GM23338 (cell line): ENCODE measurements around the gene NBAS. TPM values are rescaled to one million over a fixed set of nuclear protein-coding genes. Genes with fewer than 3 reads are reported as not detected.
A peak's percentile ranks its signal among the peaks of the same experiment; 100 is the strongest.

Source experiments
- ATAC-seq: fragments of 200-7000 bp; cut with Tn5 transposase; 3 replicates; pipeline ENCODE4 v1.9.1; 2020
- DNase-seq: peaks from one replicate; pipeline ENCODE4 v3.0.0-alpha.2; 2015; ENCODE audit warnings: low spot score
- H2AFZ ChIP-seq: fragments of 200-600 bp; sonication (generic); 2 replicates; pipeline ENCODE4 v1.8.0; 2016; ENCODE audit warnings: antibody characterized with exemption, mild to moderate bottlenecking, moderate library complexity
- H3F3A ChIP-seq: fragments of 200-600 bp; sonication (generic); replicated peaks from 2 replicates; pipeline ENCODE4 v1.8.0; 2017; ENCODE audit warnings: antibody characterized with exemption, mixed run types, low read depth
- H3K27ac ChIP-seq: fragments of 200-600 bp; sonication (generic); 2 replicates; pipeline ENCODE4 v1.6.1; 2016; ENCODE audit warnings: low read depth
- H3K27me3 ChIP-seq: fragments of 200-600 bp; sonication (generic); 2 replicates; pipeline ENCODE4 v1.8.0; 2016; ENCODE audit warnings: mild to moderate bottlenecking, mixed run types, moderate library complexity; ENCODE audit not compliant: insufficient read depth
- H3K36me3 ChIP-seq: fragments of 200-600 bp; sonication (generic); 2 replicates; pipeline ENCODE4 v1.8.0; 2016; ENCODE audit warnings: mild to moderate bottlenecking; ENCODE audit not compliant: insufficient read depth
- H3K4me1 ChIP-seq: fragments of 200-600 bp; sonication (generic); 2 replicates; pipeline ENCODE4 v1.8.0; 2016; ENCODE audit warnings: mild to moderate bottlenecking, moderate library complexity; ENCODE audit not compliant: insufficient read depth
- H3K4me2 ChIP-seq: fragments of 200-600 bp; sonication (generic); 2 replicates; pipeline ENCODE4 v1.7.1; 2017; ENCODE audit warnings: mixed run types
- H3K4me3 ChIP-seq: fragments of 200-600 bp; sonication (generic); 2 replicates; pipeline ENCODE4 v1.6.1; 2016; ENCODE audit warnings: mixed run types
- H3K79me2 ChIP-seq: fragments of 200-600 bp; sonication (generic); replicated peaks from 2 replicates; pipeline ENCODE4 v1.8.0; 2017; ENCODE audit warnings: mild to moderate bottlenecking; ENCODE audit not compliant: insufficient read depth
- H3K9me2 ChIP-seq: fragments of 200-600 bp; sonication (generic); 2 replicates; pipeline ENCODE4 v1.8.0; 2017; ENCODE audit not compliant: insufficient read depth
- H4K20me1 ChIP-seq: fragments of 200-600 bp; sonication (generic); replicated peaks from 2 replicates; pipeline ENCODE4 v1.8.0; 2017; ENCODE audit warnings: mild to moderate bottlenecking; ENCODE audit not compliant: insufficient read depth
- H3K27ac Mint-ChIP-seq: 2 replicates; pipeline ENCODE4 v1.8.0; 2020; ENCODE audit warnings: inconsistent platforms, mild to moderate bottlenecking, moderate library complexity, mixed read lengths
- H3K27me3 Mint-ChIP-seq: 3 replicates; pipeline ENCODE4 v1.8.0; 2022; ENCODE audit warnings: low read depth, mild to moderate bottlenecking, moderate library complexity, mixed read lengths, inconsistent platforms; ENCODE audit not compliant: insufficient read depth, poor library complexity
- H3K36me3 Mint-ChIP-seq: 3 replicates; pipeline ENCODE4 v1.8.0; 2021; ENCODE audit warnings: low read depth, mild to moderate bottlenecking, inconsistent platforms, moderate library complexity, mixed read lengths
- H3K4me1 Mint-ChIP-seq: 3 replicates; pipeline ENCODE4 v1.8.0; 2020; ENCODE audit warnings: mild to moderate bottlenecking, inconsistent platforms, mixed read lengths
- H3K4me3 Mint-ChIP-seq: 3 replicates; pipeline ENCODE4 v1.8.0; 2021; ENCODE audit warnings: moderate library complexity, mild to moderate bottlenecking, inconsistent platforms, mixed read lengths
- H3K9me3 Mint-ChIP-seq: 3 replicates; pipeline ENCODE4 v1.8.0; 2020; ENCODE audit warnings: moderate library complexity, mild to moderate bottlenecking, inconsistent platforms, mixed read lengths
- CREB1 ChIP-seq: fragments of 250-450 bp; sonication (Bioruptor Pico); IDR thresholded peaks from 2 replicates; pipeline ENCODE4 v1.5.0; 2020; ENCODE audit warnings: low read depth, mild to moderate bottlenecking, moderate library complexity
- ETS1 ChIP-seq: IDR thresholded peaks from 2 replicates; pipeline ENCODE4 v1.6.1; 2016; ENCODE audit warnings: antibody characterized with exemption
- EZH2phosphoT487 ChIP-seq: fragments of 200-600 bp; sonication (generic); IDR thresholded peaks from one replicate; pipeline ENCODE4 v1.8.1; 2018; ENCODE audit warnings: antibody characterized with exemption; ENCODE audit not compliant: unreplicated experiment
- JUNB ChIP-seq: IDR thresholded peaks from one replicate; pipeline ENCODE4 v1.6.1; 2016; ENCODE audit warnings: antibody characterized with exemption; ENCODE audit not compliant: unreplicated experiment
- REST ChIP-seq: IDR thresholded peaks from one replicate; pipeline ENCODE4 v1.6.1; 2018; ENCODE audit warnings: antibody characterized with exemption; ENCODE audit not compliant: unreplicated experiment
- ZNF114 ChIP-seq: fragments of 250-450 bp; sonication (Bioruptor Pico); IDR thresholded peaks from 2 replicates; pipeline ENCODE4 v1.5.0; 2020; ENCODE audit warnings: mild to moderate bottlenecking, moderate library complexity
- ZNF331 ChIP-seq: fragments of 250-450 bp; sonication (Bioruptor Pico); IDR thresholded peaks from 2 replicates; pipeline ENCODE4 v1.5.0; 2020; ENCODE audit warnings: low read depth, mild to moderate bottlenecking, moderate library complexity
- ZNF462 ChIP-seq: fragments of 250-450 bp; sonication (Bioruptor Pico); IDR thresholded peaks from 2 replicates; pipeline ENCODE4 v1.5.0; 2020; ENCODE audit warnings: mild to moderate bottlenecking, moderate library complexity
- polyA plus RNA-seq: library from polyadenylated mRNA; unstranded; fragments of >200 nt; fragmentation: Nextera tagmentation; extraction: Ambion mirVana; gene quantifications from 2 replicates; pipeline ENCODE4 v1.2.1, GENCODE V29; 2016
- total RNA-seq: library from RNA; depleted of rRNA; stranded (reverse); fragments of >200 nt; shearing (Covaris generic); gene quantifications from 2 replicates; pipeline ENCODE4 v1.2.3, GENCODE V29; 2014

The NBAS gene
- total and polyA plus RNA-seq, 2 experiments from 2014 or later: 24.8 to 38.9 TPM

- TF ChIP-seq CREB1: no peak
- no peak for TF ChIP-seq ZNF462
- no peak for TF ChIP-seq ZNF331
- no peak for TF ChIP-seq ZNF114 (CRISPR knock-in tag)
- TF ChIP-seq JUNB: no peak
These were observed 426.2 kb downstream of the NBAS start (continued) for GRCh38 chr2:15134957-15135356.

- H3K27me3 ChIP-seq: no peaks in the 10 kb centered on the region
- ATAC-seq (no peak), DNase-seq (no peak)
- peaks cover 5% of the 10 kb centered on the region; the same call in 2 of the 3 replicates for H3K9me3 Mint-ChIP-seq
- no peak for TF ChIP-seq ZNF114 (CRISPR knock-in tag)
- H3K4me3 Mint-ChIP-seq: no peak overlapping the region
- H3K27ac Mint-ChIP-seq: no peak overlapping the region
- H3K9me2 ChIP-seq: 0 out of 2 replicates have a peak, but pooled peaks cover 3% of the 10 kb centered on the region
- no peak overlapping the region for H3K4me3 ChIP-seq
- no peaks in the 10 kb centered on the region for H4K20me1 ChIP-seq
- H3K27me3 Mint-ChIP-seq: peaks cover 2% of the 10 kb centered on the region
- no peaks in the 10 kb centered on the region for H3F3A ChIP-seq
- H3K27ac ChIP-seq: no peak overlapping the region
- no peak overlapping the region for H2AFZ ChIP-seq
- no peak overlapping the region for H3K4me2 ChIP-seq
- H3K36me3 ChIP-seq: no peaks in the 10 kb centered on the region
- H3K4me1 ChIP-seq: no peaks in the 10 kb centered on the region
- H3K79me2 ChIP-seq: no peaks in the 10 kb centered on the region
- no peaks in the 10 kb centered on the region; the same call in 2 of the 3 replicates for H3K36me3 Mint-ChIP-seq
- peaks cover 7% of the 10 kb centered on the region for H3K4me1 Mint-ChIP-seq
These were observed 427.7 kb downstream of the NBAS start for GRCh38 chr2:15133461-15133860.

- Histone ChIP-seq H3K4me2 (no peak overlapping the region), H3K36me3 (no peaks in the 10 kb centered on the region), H3K4me3 (no peak overlapping the region), H3K4me1 (no peaks in the 10 kb centered on the region), H3K9me2 (0 out of 2 replicates have a peak, but pooled peaks cover 3% of the 10 kb centered on the region), H3F3A (no peaks in the 10 kb centered on the region), H3K27me3 (no peaks in the 10 kb centered on the region), H2AFZ (peak overlapping the region; percentile 78), H3K27ac (no peak overlapping the region), H3K79me2 (no peaks in the 10 kb centered on the region), H4K20me1 (no peaks in the 10 kb centered on the region)
- Mint-ChIP-seq H3K9me3 (peaks cover 13% of the 10 kb centered on the region), H3K36me3 (peaks cover 12% of the 10 kb centered on the region), H3K4me3 (no peak overlapping the region), H3K27ac (no peak overlapping the region), H3K4me1 (peaks cover 24% of the 10 kb centered on the region), H3K27me3 (peaks cover 9% of the 10 kb centered on the region)
- TF ChIP-seq REST (no peak), EZH2phosphoT487 (no peak), ETS1 (no peak)
- ATAC-seq (peak; percentile 48; the same call in 2 of the 3 replicates), DNase-seq (no peak)
These were observed 432.3 kb downstream of the NBAS start for GRCh38 chr2:15128846-15129245.
